ENCODE results near the gene LCN2.
"Not testable (repeated sequence)": the region's sequence is repeated elsewhere in the genome, so short reads cannot be mapped to it uniquely, and the experiment has no call there.

The LCN2 gene

DNA sequence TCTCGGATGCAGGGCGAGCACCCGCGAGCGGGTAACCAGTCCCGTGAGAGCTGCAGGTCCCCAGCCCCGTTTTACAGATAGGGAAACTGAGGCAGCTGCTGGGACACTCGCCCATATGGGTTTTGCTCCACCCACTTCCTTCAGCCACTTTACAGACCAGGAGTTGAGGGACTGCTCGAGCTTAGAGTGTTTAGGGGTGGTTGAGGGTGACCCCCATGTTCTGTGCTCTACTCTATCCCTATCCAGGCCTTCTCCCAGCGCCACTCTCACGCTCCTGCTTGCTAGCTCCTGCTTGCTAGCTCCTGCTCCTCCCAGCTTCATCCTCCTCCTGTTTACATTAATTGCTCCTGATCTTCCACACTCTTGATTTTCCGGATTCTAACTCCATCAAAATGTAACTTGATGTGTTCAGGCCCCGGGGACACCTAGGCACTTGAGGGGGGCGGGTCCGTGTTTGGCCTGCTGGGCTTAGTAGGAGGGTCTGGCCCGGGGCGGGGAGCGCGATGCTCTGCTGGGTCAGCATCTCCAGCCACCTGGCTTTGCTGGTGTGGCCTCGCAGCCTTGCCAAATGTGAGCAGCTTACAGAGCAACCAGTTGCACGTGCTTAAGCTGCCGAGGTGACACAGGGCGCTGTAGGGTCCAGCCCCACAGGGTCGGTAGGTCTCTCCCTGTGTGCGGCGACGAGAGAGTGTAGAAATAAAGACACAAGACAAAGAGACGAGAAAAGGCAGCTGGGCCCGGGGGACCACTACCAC lies 20.2 kb upstream of the LCN2 start:
- DNase-seq (ENCODE audit: low read depth) = no peak

GRCh38 chr9:128129976-128130590 lies 19.2 kb upstream of the LCN2 start:
- DNase-seq (ENCODE audit: low read depth) = not testable (repeated sequence)

DNA sequence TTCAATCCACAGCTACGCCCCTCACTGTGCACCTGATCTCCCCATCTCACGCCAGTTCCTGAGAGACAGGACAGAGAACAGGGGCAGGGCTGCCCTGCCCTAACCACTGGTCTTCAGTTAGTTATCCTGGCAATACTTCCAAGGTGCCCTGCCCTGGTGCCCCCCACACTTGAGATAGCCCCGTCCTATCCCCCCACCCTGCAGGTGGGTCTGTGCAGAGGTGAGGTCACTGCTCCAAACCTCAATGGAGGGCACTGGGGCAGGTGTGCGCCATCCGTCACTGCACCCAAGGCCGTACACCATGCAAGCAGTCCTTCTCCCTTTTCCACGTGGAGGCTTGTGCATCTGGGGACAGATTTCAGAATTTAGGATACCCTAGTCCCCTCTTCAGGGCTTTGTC lies 18.6 kb upstream of the LCN2 start:
- not testable (repeated sequence) for DNase-seq (ENCODE audit: low read depth)

DNA sequence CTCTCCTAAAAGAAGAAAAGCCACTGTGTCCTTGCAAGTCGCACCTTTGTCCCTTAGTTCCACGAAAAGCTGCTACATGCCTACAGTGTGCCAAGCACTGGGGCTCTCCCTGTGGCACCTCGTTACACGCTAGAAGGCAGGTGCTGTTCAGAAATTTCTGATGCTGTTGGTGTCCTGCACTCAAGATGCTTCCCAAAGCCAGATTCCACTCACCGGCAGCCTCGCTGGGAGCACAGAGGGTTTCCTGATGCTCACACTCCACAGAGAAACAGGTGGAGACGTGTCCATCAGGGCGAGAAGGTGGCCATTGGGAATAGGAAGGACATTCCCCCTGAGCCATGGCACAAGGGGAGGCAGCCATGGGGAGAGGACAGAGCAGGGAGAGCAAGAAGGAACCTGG lies 17.9 kb upstream of the LCN2 start:
- not testable (repeated sequence) for DNase-seq (ENCODE audit: low read depth)

DNA sequence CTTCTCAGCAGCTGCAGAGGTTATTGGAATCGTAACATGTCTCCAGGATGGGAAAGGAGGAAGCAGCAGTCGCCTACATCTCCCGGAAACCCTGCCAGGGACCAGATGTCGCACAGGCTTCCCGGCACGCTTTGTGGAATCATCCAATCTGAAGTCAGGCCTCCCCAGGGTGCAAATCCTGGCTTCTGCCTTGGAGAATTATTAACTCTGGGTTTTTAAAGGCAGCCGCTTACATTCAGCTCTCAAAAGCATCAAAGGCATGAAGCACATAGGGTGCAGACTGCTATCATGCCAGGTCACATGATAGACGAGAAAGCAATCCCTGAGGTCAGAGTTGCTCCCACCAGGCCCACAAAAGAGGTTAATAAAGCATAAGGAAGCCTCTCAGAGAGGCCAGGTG lies 17.1 kb upstream of the LCN2 start:
- not testable (repeated sequence) for DNase-seq (ENCODE audit: low read depth)

DNA sequence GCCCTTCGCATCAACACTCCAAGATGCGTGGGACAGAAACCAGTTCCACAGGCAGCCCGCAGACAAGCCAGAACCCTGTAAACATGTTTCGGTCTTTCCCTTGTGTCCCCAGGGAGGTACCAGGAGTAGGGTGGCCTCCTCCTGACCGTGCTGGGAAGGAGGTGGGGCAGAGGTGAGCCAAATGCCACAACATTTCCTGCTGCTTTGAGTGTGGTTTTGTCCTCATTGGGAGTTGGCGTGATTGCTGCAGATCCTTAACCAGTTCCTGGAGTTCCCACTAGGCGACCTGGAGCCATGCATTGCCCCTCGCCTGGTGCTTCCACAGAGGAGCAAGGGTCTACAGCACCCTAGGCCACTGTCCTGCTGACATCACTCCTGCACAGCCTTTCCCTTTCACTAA lies 13.7 kb upstream of the LCN2 start:
- not testable (repeated sequence) for DNase-seq (ENCODE audit: low read depth)

GRCh38 chr9:128136816-128137793 lies 12.1 kb upstream of the LCN2 start:
- no peak for DNase-seq (ENCODE audit: low read depth)

GRCh38 chr9:128138001-128138400 lies 11.3 kb upstream of the LCN2 start:
- DNase-seq (ENCODE audit: low read depth) = no peak

- DNase-seq (ENCODE audit: low read depth) = no peak
Measured at GRCh38 chr9:128139621-128140020, 9.6 kb upstream of the LCN2 start.

DNA sequence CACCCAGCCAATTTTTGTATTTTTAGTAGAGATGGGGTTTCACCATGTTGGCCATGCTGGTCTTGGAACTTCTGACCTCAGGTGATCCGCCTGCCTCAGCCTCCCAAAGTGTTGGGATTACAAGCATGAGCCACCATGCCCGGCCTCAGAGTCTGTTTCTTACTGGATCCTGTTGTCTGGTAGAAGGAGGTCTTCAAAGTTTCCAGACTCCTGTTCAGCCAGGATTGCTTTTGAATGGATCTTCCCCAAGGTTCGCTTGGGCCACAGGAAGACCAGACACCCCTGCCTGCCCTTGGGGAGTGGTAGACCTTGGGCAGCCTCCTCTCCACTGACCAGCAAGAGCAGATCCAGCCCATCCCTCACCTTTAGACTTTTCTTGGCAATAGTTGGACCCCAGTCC lies 7.6 kb upstream of the LCN2 start:
- no peak for DNase-seq (ENCODE audit: low read depth)

DNA sequence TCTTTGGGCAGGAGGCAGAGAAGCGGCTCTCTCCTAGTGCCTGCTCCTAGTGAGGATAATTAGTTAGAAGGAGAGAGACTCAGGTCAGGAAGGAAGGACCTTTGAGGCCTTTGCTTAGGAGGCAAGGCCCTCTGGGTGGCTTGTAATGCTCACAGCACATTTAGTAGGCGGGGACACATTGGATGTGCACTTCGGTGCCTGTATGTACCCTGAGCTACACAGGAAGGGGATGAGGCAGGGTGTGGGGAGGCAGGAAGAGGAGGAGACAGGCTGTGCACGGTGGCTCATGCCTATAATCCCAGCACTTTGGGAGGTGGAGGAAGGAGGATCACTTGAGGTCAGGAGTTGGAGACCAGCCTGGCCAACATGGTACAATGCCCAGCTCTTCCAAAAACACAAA lies 7.2 kb upstream of the LCN2 start:
- DNase-seq (ENCODE audit: low read depth) = no peak

GRCh38 chr9:128142596-128142995 lies 6.7 kb upstream of the LCN2 start:
- DNase-seq (ENCODE audit: low read depth) = no peak

DNA sequence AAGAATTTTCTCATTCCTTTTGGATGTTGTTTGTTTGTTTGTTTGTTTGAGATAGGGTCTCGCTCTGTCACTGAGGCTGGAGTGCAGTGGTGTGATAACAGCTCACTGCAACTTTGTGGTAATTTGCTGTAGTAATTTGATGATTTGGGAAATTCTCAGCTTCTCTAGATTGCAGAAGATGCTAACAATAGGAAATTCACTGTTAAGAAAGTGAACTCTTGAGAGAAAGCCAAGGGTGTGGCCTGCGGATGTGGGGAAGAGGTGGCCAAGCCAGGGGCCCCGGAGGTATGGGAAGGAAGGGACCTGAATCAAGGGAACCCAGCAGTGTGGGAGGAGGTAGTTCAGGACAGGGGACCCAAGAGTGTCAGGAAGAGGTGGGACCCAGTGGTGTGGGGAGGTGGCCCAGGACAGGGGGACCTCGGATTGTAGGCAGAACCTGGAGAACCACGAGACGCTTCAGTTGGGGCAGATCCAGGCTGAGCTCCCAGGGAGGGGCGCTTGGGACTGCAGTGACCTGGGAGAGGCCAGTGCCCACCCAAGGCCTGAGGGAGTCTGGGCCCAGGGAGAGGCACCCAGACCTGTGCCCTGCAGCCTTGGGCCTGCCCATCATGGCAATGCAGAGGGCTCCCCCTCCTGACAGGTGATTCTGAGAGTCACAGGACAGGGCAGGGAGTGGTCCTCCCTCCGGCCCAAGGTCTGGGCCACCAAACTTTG lies 5.6 kb upstream of the LCN2 start:
- no peak for DNase-seq (ENCODE audit: low read depth)

DNA sequence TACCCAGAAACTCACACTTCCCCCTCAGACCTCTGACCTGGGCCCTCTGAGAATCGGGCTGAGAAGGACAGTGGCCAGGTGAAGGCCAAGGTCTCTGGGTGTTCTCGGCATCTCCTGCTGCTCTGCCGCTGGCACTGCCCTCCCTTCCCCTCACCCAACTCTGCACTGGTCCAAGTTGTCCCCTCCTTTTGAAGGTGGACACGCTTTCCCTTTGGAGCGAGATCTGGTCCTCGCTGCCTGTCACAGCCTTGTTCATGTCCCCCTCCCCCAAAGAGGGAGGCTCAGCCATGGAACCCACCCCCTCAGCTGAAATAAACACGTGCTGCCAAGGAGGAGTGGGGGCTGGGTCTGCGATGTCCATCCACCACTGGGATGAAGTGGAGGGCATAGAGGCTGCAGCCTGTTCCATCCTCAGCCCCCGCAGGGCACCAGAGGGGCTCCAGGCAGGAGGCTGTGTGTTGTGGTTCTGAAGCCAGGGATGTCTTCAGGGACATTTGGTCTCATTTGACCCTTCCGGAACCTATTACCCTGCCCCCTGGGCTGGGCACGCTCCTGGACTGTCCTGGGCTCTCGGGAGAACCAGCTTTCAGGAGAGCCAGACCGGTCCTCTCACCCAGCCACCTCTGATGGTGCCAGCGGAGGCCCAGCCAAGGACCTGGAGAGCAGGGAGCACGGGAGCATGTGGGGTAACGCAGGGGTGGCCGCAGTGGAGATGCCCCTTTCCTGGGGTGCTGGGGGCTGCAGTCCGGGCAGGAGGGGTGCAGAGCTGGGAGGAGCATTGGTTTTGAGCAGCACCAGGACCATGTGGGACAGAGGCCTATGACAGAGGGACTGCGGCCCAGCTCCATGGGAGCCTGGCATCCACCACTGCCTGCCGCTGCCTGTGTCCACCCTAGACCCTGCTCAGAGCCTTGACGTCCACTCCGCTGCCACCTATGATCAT lies 4.7 kb upstream of the LCN2 start:
- no peak for DNase-seq (ENCODE audit: low read depth)

DNA sequence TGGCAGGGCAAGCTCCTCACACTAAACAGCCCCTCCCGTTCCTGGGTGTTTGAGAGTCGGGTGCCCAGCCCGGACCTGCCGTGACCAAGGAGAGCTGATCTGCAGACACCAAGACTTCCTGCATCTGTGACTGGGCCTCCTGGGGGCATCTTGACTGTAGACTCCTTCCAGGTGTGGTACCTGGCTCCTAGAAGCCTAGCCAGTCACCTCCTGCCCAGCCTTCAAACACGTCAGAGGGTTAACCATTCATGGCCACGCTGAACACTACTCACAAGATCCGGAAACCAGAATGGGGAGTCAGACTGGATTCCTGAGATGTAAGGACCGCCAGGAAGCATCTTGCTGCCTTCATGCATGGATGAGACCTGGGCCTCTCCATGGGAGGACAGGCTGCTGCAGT lies 3.7 kb upstream of the LCN2 start:
- DNase-seq (ENCODE audit: low read depth) = no peak

- DNase-seq (ENCODE audit: low read depth) = no peak
Measured at GRCh38 chr9:128145951-128146351, 3.3 kb upstream of the LCN2 start.

- no peak for DNase-seq (ENCODE audit: low read depth)
Measured at GRCh38 chr9:128146591-128147120, 2.6 kb upstream of the LCN2 start.

- DNase-seq (ENCODE audit: low read depth) = no peak
Measured at GRCh38 chr9:128148509-128149000, 698 bp upstream of the LCN2 start.

GRCh38 chr9:128149951-128150593 lies 819 bp downstream of the LCN2 start:
- no peak for DNase-seq (ENCODE audit: low read depth)

Data from stimulated activated CD8-positive, alpha-beta memory T cell treated with anti-CD3 and anti-CD28 coated beads, Interleukin-15, amount 100 ng/mL, for 24 hours (primary cell).